ENCODE results near the gene CFAP61.
"Not testable (repeated sequence)": the region's sequence is repeated elsewhere in the genome, so short reads cannot be mapped to it uniquely, and the experiment has no call there.

Gene CFAP61

DNA sequence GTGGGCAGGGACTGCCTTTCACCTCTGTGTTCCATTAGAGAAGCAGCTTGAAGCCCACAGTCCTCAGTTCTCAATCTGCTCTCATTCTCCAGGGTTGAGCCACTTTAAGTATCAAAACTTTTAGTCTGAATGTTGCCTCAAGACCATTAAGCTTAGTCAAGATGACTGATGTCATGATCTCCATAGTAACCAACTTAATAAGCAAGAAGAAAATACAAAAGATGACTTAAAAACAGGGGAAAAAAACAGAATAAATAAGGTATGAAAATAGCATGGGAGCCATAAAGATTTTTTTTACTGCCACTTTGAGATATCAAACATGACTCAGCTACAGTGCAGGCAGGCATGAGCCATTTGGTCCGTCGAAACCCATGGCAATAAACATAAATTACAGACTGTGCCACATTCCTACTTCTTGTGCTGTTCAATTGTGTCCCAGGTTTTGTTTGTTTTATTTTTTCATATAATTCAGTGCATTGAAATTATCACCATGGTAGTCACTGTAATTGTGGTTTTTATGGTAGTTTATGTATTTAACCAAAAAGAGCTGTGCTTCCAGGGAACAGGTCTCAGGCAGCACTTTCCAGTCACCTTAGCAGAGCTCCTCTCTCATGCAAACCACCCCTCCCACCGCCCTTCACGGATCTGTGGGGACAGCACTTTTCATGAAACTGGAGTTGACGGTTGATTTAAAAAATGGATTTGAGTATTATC, 159.1 kb downstream of the CFAP61 start:
- DNase-seq, result no peak

DNA sequence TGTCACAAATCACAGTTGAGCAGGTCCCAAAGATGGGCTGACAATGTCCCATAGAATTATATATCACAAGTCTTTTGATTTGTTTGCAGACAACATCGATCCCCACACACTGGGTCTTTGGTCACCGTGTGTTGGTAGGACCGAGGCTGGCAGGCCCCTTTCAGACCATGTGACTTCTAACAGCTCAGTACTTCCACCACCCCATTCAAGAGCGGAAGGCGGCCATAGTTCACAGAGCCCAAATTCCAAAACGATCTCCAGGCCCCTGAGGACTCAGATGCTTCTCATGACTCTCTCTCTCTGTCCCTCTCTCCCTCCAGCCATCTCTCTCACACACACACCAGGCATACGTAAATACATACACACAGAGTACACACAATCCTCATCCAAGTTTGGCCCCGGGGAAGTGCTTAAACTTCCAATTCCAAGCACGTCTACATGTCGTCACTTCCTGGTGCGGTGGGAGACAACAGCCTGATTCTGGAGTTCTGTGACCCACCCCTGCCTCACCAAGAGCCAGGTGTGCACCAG, 159.7 kb downstream of the CFAP61 start:
- DNase-seq, result no peak

DNA sequence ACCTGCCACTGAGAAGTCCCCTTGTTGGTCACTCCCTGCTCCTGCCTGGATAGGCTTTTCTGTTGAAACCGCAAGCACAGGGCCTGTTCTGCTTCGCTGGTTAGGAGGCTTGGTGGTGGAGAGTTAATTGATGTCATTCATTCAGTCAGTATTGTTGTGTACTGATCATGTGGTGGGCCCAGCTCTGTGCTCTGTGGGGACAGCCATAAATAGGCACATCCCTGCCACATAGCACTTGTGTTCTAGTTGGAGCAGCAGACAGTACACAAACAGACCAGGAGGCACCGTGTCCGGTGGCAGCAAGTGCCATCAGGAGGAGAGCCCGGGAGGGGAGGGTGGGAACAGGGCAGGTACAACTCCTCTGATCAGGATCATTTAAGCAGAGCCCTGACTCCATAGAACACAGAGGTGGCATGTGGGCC, 160.4 kb downstream of the CFAP61 start:
- peak; percentile 65 for DNase-seq

DNA sequence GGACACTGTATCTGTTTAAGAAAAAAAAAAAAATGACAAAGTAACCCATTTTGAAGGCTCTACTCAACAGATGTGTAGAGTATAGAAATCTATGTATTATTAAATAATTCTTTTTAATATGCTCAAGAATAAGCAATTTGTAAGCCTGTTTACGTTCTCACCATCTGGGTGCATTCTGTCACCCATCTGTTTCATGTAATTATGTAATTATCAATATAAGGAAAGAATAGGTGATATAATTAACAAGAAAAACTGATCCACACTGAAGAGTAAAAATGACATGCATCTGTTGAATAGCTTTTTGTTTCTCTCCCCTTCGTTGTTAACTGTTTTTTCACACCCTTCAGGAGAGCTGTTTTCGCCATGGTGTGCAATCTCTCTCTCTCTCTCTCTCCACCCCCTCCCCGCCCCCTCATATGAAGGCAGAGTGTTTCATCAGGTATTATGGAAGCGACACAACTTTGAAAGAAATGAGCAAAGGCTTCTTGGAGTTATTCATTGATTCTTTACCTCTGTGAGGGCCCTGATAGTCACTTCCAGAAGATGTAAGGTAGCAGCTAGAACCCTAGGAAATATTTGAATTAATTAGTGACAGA, 161.3 kb downstream of the CFAP61 start:
- no peak for DNase-seq

DNA sequence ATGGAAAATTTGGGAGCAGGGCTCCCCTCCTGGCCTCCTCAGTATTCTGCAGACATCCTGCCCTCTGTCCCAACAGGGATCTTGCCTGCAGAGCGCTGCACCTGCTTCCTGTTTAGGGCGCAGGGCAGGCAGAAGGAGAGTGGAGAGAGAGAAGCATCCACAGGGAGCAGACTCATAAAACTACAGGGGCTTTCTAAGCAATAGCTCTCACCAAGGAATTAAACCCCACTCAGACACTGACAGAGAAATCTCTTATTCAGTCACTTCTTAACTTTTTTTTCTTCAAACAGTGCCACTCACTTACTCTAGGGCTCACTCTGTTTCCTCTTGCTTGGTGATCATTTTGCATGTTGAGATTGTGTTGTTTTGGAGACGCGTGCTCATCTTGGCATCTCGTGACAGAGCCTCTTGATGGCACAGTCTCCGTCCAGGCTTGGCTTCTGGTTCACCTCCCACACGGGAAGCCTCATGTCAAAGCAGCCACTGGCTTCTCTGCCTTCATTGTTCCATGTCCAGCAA, 162.5 kb downstream of the CFAP61 start:
- DNase-seq, result no peak

DNA sequence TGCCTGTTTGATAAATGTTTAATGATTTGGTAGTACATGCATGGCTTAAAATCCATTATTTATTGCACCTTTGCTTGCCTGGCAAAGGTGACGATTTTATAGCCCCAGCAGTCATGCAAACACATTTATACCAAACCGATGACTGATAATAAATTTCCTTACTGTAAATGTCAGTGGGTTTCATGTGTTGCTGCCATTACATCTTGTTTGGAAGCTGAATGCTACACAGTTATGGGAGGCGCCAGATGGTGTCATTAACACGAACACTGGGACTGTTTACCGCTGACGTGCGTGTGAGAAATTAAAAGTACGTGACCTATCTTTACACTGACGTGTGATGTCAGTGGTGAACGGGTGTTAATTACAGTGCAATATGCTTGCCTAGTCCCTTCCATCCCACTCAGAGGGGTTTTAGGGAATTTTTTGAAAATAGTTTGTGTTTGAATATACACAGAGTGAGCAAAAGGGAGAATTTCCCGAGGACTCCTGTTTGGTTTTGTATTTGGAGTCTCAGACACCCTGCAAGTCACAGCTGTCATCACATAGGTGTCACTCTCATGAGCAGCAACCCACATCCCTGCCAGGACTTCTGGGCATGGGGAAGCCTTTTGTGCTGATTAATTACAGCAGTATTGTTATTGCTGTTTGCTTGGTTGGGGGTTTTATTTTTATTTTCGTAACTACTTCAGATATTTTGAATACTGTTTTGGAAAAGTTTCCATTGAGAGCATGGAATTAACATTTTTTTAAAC, 163.8 kb downstream of the CFAP61 start:
- DNase-seq, result peak; percentile 62

DNA sequence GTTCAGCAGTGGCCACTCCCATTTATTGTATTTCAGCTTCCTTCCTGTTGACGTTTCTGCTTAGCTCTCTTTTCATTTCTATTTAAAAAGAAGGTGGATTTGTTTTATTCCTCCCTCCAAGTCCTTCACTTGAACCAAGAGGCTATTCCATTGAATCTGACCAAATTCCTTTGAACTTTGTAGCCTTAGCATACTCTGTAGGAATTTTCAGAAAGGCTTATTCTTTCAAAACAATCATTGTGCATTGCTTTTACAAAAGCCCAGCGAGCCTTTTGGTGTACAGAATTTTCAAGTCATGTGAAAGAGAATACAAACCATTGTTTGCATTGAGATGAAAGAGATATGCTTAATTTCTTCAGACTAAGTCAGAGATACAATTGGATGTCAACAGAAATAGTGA, 164.6 kb downstream of the CFAP61 start:
- DNase-seq, result no peak

DNA sequence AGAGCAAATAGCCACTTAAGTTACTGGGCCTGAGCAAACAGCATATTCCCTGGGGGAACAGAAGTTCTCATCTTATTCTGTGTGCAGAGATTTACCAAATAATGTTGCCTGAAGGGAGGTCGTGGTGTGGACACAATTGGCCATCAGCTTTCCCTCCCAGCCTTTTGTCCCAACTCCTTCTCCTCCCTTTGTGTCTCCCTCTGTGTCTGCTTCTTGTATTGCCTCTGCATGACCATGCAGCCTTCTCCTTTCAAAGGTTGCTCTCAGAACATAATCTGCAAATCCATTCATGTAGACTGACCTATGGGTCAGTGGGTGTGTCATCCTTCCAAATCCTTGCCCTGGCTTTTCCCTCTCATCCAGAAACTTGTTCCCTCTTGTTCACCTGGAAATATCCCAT, 165.3 kb downstream of the CFAP61 start:
- DNase-seq, result no peak

DNA sequence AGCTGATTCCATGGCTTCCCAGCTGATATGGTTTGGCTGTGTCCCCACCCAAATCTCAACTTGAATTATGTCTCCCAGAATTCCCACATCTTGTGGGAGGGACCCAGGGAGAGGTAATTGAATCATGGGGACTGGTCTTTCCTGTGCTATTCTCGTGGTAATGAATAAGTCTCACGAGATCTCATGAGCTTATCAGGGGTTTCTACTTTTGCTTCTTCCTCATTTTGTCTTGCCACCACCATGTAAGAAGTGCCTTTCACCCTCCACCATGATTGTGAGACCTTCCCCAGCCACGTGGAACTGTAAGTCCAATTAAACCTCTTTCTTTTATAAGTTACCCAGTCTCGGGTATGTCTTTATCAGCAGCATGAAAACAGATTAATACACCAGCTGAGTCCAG, 165.8 kb downstream of the CFAP61 start:
- DNase-seq, result not testable (repeated sequence)

DNA sequence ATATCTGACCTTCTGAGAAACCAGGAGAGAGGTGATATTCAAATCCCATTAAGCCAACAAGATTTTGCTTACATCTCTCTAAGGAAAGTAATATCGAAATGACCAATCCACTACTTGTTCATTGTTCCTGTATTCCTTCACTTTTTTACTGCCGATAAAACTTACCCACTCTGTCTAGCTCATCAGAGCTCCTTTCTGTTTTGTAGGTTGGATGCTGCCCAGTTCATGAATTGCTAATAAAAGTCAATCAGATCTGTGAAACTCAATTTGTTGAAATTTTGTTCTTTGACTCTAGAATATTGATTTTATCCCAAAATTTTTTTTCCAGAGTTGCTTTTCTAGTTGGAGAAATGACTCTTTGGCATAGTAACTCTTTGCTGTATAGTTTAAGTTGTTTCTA, 166.7 kb downstream of the CFAP61 start:
- no peak for DNase-seq

DNA sequence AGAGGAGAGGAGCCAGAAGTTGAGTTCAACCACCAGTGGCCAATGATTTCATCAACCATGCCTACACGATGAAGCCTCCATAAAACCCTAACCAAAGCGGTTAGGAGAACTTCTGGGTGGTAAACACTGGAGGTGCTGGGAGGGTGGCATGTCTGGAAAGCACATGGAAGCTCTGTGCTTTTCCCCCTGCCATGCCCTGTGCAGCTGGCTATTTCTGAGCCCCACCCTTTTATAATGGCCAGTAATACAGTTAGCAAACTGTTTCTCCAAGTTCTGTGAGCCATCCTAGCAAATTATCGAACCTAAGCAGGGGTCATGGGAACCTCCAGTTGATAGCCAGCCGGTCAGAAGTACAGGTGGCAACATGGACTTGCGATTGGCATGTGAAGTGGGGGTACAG, 167.8 kb downstream of the CFAP61 start:
- no peak for DNase-seq

DNA sequence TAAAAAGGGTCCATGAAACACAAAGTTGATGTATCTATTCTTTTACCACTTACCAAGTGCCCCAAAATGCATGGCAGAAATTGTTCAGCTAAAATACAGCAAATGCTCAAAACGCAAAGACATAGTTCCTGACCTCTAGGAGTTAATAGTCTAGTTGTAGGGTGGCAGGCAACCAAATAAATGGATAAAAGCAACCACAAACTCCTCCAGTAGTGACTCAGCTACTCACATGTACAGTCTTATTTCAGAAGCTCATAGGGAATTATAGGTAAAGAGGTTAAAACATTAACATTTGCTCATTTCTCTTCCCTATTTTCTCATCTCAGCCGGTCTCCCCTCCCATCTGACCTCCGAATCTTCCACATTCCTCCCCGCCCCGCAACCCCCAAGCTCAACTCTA, 171.6 kb downstream of the CFAP61 start:
- DNase-seq, result no peak

DNA sequence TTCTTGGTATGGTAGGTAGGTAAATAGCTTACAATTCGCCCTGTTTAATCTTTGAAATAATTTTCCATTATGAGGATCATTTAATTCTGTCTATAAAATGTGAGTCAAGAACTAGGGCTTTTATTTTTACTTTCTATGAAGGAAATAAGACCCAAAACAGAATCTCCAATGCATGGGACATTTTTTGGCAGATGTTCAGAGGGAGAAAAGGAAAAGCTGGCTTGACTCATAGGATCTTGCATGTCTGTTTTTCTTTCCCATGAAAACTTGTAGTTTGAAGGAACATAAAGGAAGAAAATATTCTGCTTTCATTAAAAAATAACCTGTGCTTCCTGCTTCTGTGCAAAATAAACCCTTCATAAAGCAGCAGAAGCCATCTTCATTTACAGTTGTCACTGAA, 172.5 kb downstream of the CFAP61 start:
- no peak for DNase-seq

DNA sequence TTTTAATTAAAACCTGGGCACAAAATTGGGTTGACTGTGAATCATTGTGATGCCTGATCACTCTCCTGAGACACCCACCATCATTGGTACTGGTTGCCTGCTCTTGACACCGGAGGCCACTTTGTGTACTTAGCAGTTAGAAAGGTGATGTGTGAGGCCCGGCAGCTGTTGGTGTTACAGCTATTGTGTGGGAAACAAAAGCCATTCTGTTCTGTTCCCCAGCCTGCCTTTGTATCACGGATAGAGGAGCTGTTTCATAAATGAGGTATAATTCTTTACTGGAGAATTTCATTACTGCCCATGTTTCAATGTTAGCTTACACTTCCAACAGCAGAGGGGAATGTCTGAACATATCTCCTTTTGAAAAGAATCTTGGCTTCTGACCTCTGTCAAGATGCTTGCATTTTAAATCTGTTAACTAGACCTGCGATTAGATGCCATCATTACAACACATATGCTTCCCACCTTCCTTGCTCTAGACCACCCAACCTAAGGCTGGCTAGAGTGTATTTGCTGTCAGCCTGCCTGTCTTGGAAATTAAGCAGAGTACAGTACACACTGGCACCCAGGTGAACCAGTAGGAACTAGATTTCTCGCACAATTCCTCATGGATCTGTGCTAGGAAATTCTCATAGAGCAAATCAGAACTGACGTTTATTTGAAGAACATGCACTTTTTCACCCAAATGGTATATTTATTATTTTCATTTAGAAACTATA, 173.2 kb downstream of the CFAP61 start:
- peak; percentile 74 for DNase-seq

DNA sequence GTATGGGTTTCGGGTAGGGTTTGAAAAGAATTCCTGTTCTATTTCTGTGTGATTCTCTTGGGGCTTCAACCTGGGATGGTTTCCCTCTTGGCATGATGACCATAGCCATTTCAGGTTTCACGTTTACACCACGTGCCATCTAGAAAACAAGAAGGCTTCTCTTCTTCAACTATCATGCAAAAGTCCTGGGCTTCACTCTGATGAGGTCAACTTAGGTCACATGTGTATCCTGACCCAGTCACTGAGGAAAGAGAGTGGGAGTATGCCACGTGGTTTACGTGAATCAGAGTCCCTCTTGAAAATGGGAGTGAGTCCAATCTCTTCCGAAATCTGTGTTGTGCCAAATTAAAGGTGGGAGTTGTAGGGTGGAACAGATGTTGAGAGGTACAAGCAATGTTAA, 174.2 kb downstream of the CFAP61 start:
- no peak for DNase-seq

DNA sequence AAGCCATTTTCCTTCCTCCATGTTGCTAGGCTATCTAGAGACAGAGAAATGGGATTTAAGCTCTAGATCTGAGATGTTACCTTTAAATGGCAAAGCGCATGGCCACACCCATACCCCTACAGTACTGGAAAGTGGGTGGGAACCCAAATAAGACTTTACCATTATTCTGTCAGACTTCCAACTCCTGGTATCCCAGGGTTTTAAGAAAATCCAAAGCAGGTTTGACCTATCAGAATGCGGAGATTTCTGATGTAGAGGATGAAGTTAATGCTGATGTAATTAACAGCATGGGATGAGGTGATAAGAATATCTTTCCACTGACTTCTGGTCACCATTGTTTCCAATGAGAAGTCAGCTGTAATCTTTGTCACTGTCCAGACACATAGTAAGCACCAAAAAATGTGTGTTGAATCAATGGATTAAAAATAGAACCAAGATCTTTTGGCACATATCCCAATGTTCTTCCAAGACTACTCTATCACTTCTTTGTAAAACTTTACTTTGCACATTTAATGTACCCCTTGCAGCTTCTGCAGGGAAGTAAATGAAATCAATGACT, 174.8 kb downstream of the CFAP61 start:
- DNase-seq, result no peak

DNA sequence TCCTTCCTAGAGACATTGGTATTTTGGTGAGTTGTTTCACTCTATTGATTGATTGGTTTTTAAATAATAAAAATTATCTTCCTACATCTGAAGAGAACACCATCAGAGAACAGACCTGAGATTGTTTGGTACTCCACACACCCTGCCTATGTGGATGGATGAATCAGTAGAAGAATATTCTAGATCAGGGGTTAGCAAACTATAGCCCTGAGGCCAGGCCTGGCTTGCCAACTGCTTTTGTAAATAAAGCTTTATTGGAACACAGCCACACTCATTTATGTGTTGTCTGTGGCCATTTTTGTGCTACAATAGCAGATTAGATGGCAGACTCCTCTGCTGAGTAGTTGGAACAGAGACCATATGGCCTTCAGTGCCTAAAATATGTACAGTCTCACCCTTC, 176.0 kb downstream of the CFAP61 start:
- no peak for DNase-seq

DNA sequence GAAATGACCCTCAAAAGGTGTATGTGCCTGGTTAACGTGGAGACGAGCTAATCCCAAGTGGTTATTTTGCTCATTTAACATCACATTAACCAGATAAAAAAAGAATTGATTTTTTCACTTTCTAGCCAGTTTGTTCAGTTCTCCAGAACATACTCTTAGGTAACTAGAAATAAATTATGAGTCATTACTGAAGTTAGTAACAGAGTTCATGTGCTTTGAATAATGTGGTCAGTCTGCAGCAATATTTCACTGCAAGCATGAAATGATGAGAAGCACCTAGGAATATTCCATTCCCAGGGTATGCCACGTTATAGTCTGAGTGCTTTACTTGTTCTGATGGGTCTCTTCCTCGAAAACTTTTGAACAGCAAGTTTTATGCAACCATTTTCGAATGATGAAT, 177.3 kb downstream of the CFAP61 start:
- no peak for DNase-seq

DNA sequence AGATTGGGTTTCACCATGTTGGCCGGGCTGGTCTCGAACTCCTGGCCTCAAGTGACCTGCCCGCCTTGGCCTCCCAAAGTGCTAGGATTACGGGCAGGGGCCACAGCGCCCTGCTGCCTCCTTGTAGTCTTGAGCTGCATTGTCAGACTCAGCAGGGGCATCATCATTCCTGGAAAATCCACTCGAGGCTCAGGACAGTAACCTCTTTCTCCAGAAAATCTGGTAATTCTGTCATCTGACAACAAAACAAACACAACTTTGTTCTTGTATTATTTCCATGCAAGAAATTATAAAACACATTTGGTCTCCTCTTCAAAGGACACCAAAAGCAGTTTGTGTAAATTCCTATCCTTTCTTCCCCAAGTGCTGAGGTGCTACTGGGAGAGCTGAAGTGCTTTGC, 178.4 kb downstream of the CFAP61 start:
- DNase-seq, result no peak

DNA sequence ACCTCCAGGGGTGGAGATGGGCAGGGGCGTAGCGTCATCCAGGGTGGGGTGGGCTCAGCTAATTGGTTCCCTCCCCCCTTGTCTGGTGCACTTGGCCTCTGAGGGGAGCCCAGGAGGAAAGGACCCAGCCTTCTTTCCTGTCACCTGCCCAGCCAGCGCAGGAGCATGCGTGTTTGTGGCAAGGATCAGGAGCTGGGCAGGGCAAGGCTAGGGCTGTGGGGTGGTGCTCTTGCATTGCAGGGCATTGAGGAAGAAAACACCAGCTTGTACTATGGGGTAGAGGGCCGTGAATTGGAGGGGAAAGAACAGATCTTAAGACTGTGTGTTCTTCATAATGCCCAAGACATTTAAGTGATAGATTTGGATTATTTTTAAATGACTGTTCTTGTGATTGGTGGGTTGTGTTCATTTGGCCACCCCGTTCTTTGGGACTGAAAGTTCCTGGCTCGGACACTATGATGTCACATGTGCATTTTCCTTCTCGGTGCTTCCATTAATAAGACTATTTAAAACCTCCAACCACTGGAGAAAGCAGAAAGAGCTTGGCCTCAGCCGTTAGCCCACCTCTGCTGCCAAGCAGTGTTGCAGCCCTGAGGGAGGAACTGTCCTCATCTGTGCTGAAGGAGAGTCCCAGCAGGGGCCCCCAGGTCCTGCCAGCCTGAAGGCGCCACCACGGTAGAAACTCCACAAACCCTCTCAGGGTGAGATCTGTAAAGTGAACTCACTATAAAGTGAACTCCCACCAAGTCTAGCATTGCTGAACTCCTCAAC, 179.4 kb downstream of the CFAP61 start:
- no peak for DNase-seq

DNA sequence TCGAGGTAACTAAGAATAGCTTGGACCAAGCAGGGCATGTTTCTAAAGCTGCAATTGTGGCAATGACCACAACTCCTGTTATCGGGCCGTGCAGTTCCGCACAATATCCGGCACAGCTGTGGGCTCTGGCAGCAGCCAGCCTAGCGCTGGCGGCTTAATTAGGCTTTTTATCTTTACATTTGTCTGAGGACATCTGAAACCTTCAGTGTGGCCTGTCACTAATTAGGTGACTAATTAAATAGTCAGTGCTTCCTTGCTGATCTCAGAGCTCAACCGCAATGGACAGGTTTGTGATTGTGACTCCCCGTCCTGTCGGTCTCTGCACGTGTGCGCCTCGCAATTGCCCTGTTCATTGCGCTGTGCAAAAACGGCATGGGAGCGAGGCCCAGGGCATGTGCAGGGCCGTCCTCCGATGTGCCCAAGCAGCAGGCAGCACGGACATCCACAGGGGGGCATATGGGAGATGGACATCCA, 180.7 kb downstream of the CFAP61 start:
- DNase-seq, result no peak

DNA sequence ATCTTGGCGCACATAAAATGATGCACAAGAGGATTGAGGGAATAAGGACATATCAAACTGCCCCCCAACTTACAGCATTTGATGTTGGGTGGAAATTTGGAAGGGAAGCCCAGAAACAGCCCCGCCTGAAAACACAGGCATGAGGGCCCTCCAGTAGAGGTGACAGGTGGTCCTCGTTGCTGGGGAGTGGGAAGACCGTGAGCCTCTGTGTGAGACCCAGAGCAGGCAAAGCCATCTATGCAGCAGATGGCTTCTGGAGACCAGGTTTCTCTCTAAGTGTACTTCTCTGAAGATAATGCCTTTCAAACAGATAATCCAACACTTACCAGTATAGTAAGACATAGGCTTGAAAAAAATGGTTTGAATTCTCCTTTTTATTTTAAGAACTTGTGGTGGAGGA, 183.3 kb downstream of the CFAP61 start:
- no peak for DNase-seq
